HG03139 (cell line): ENCODE data around the gene WDR20.
"Not testable (repeated sequence)": the region's sequence is repeated elsewhere in the genome, so short reads cannot be mapped to it uniquely, and the experiment has no call there.

Source experiments
- ATAC-seq: cut with Tn5 transposase; IDR thresholded peaks from one replicate; pipeline ENCODE4 v1.9.1; 2021; ENCODE audit not compliant: unreplicated experiment

WDR20 gene

DNA sequence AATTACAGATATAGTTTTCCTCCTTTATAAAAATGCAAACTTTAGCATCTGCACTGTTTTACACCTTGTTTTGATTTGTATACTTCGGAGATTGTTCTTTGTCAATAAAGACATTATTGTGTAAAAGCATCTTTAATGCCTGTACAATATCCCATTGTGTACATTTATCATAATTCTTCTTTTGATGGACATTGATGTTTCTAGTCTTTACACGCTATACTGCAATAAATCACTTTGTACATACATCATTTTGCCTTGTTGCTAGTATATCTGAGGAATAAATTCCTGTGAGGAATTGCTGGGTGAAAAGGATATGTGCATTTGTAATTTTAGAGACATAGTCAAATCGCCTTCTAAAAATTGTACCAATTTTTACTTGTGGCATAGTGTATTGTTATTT lies 30.4 kb downstream of the WDR20 start:
- no peak for ATAC-seq

DNA sequence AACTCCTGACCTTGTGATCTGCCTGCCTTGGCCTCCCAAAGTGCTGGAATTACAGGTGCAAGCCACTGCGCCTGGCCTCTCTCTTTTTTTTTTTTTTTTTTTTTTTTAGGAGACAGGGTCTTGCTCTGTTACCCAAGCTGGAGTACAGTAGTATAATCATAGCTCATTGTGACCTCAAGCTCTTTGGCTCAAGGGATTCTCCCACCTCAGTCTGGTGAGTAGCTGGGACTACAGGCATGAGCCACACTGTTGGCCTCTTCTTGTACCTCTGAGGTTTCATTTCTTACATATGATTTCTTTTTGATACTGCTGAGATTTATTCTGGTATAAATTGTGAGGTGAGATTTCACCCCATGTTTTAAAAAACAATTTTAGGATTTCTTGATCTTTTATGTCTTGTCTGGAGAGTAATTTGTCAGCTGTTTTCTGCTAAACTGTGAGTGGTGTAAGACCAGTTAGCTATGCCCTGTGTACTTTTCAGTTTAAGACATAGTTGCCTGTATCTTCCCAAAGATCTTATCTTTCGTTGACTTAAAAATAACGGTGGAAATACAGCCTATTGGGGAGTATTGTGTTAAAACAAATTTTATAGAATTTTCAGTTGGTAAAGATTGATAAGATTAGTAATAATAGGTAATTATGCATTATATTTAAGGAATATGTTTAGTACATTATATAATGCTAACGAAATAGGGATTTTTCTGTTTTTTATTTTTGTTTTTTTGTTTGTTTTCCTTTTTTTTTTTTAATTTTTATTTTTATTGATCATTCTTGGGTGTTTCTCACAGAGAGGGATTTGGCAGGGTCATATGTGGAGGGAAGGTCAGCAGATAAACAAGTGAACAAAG lies 31.7 kb downstream of the WDR20 start:
- ATAC-seq, result no peak

DNA sequence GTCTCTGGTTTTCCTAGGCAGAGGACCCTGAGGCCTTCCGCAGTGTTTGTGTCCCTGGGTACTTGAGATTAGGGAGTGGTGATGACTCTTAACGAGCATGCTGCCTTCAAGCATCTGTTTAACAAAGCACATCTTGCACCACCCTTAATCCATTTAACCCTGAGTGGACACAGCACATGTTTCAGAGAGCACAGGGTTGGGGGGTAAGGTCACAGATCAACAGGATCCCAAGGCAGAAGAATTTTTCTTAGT lies 32.2 kb downstream of the WDR20 start:
- not testable (repeated sequence) for ATAC-seq

DNA sequence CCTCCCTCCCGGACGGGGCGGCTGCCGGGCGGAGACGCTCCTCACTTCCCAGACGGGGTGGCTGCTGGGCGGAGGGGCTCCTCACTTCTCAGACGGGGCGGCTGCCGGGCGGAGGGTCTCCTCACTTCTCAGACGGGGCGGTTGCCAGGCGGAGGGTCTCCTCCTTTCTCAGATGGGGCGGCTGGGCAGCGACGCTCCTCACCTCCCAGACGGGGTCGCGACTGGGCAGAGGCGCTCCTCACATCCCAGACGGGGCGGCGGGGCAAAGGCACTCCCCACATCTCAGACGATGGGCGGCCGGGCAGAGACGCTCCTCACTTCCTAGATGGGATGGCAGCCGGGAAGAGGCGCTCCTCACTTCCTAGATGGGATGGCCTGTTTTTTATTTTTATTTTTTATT lies 33.0 kb downstream of the WDR20 start:
- not testable (repeated sequence) for ATAC-seq

DNA sequence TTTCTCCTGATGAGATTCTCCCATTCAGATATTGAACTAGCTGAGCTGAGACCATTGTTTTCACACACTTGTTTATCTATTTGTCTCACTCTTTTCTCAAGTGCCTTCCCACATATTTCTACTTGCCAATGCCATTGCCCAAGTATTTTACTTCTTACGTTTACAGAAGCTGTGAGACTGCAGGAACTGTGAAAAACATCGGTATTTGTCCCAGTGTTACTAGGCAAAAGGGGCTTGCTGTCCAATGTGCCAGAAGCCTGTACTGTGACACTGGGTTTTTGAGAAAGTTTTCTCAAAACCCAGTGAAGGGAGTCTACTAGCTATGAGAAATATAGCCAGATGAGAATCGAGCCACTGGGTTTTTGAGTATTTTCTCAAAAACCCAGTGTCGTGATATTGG lies 37.5 kb downstream of the WDR20 start:
- ATAC-seq, result no peak

DNA sequence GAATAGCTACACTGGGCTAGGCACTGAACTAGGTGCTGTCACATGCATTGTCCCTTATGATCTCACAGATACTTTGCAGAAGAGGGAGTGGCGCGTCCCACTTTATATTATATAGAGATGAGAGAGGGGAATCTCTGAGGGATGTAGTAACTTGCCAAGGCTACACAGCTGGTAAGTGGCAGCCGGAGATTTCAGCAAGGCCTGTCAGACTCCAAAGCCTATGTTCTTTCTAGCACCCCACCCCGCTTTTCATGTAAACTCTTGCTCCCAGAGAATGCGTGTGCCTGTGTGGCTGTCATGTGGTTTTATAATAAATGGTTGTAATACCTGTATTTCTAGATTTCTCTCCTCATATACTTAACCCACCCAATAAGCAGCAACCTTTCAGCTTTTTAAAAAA lies 39.1 kb downstream of the WDR20 start:
- no peak for ATAC-seq

DNA sequence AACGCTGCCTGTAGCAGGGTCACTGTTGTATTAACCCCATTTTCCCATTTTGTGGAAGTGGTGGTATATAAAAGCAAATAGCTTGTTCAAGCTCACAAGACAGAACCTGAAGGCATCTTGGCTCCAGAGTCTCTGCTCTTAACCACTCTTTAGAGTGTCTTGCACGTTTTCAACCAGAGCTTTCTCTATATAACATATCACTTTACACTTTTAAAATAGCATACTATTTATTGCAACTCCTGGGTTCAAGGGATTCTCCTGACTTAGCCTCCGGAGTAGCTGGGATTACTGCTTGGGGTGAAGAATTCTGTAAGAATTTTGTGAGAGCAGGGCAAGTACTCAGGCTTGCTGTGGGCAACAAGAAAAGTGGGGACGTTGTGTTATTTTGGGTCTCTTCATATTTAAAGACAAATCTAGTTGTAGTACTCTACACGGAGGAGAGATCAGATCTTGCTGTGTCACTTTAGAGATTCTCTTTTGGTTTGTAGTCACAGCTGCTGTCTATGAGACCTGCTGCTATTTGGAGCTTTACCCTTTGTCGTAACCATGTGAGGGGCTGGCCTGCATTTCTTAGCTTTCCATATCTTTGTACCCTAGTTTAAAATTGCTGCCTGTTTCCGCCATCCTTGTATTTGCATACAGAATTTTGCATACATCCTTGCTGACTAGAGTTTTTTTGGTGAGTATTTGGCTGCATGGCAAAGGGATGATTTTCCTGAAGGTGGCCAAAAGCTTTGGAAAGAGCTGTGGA lies 40.7 kb downstream of the WDR20 start:
- ATAC-seq, result no peak

DNA sequence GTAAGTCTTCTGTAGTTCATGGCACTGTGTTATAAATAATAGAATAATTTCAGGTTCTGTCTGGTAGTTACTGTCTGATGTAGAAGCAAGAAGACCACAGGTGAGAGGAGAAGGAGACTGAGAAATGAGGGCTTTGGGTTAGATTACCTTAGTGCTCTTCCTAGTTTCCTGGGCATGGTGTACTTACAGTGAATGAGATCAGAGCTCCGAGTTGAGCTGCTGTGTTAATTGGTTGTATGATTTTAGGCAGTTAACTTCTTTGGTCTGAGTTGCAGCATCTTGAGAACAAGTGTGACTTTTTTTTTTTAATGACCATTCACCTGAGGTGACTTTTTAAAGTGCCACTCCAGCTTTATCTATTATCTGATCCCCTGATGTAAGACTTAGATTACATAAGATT lies 41.5 kb downstream of the WDR20 start:
- no peak for ATAC-seq

DNA sequence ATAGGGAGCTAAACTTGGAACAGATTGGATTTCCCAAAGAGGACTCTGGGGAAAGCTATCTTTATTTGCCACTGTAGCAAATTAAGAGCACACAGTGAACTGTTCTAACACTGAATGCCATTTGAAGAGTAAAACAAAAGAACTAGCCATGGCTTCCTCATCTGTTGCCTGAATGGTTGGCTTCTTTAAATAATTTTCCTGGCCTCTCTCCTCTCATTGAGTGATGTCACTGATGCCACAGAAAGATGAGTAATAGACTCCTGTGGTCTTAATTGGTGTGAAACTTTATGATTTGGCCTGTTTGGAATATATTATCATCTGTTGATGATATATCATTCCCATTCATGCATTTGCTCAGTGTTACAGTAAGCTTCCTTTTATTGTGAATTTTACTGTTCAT lies 42.5 kb downstream of the WDR20 start:
- no peak for ATAC-seq

DNA sequence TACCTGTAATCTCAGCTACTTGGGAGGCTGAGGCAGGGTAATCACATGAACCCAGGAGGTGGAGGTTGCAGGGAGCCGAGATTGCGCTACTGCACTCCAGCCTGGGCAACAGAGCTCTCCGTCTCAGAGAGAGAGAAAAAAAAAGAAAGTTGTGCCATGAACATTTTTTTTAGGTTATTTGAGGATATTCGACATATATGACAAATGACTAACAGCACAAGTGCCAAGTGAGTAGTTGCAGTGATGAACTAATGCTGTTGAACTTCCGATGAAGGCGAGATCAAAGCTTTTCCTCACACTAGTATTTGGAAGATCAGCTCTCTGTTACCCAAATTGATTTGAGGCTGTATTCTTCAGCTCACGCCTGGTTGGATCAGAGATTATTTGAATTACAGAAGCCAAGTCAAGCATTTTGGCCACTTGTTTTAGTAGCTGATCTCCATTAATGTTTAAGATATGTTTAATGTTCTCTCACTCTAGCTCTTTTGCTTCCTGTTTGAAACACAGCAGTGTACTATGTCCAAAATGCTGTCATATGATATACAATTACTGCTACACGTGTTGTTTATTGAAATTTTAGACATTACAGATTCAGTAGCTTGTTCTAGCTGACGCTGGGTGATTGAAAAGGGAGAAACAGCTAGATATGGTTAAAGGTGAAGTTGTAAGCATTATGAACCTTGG lies 43.4 kb downstream of the WDR20 start:
- no peak for ATAC-seq

DNA sequence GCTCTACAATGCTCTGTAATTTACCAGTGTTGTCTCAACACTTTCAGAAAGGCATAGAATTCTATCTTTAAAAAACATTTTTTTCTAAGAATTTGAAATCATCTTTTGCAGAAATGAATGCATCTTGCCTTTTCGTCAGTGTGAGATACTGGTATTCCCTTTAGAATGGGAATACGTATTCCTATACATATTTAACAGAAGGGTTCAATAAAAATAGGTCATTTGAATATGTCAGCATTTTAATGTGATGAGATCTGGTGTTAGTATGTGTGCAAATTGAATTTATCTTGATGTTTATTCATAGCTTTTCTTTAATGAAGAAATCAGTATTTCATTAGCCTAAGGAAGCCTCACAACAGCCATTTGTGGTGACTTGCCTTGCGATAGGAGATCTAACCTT lies 44.2 kb downstream of the WDR20 start:
- ATAC-seq, result no peak

DNA sequence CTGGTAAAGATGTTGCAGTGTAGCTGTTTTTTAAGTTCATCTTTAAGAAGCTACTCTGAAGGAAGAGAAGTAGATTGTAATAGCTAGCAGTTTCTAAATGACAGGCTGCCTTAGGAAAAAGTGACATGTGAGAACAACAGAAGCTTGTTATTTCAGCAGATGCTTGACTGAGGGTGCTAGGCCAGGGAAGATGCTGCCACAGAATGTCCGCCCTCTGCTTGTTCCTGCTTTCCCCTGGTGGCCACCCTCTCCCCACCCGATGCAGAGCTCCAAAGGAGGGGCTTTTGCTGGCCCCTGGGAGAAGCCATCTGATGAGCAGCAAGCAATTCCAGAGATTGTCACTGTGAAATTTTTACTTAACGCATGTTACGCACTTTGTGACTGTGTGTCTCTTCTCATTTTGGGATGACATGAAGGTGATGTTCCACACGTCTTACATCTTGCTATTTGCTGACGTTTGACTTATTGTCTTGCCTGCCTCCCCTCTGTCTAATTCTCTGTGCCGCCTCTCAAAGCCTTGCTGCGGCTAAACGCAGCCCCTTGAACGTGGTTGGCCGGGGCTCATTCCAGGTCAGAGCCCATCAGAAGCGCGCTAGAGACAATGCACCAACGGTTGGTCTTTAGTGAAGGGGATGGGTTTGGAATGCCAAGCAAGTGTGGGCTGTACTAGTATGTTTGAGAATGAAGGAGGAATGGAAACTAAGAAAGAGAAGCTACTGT lies 44.8 kb downstream of the WDR20 start:
- no peak for ATAC-seq

DNA sequence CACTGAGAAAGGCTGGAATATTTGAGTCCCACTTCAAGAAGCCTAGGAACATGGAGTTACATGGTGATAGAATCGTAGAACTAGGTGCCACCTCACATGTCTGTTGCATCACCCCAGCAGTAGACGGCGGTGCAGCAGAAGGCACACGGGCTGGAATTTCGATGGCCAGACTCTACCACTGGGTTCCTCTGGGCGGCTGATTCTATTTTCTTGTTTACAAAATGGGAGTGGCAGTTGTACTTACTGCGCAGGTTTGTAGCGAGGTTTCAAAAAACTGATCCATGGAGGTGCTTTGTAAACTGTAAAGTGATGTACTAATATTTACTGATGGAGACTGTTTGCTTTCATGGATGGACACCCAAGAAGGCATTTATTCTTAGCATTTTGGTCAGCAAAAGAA lies 45.7 kb downstream of the WDR20 start:
- no peak for ATAC-seq

DNA sequence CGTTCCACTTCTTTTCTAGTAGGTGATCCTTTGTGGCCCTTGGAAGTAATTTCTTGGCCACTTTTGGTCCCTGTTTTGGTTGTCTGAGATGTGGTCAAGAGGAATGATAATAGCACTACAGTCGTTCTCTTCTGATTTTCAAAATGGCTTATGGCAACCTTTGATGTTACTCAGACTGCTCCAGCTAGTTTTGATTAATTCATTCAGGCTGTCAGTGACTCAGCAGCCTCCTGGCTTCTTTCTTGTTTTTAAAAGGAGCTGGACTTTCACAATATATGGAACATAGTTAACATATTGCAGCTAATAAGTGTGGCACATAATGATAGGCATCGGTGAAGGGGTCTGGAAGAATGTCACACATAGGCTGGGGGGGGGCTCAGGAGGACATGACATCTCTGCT lies 47.3 kb downstream of the WDR20 start:
- no peak for ATAC-seq

DNA sequence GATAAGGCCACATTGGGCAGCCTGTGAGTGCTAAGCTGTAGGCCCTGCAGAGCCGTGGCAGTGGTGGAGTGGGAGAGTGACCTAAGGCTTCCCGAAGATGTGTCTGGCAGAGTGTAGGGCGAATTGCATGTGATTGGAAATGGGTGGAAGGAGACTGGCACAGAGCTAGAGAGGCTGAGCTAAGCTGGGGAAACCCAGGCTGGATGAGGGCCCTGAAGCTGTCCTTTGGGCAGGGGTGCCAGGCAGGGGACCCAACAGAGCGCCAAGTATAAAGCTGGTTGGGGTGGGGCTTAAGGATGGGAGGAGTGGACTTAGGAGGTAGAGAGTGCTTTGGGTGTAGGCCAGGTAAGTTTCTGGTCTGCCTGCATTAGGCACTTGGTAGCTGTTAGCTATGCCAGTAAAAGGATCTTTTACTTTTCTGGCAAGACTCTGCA lies 47.9 kb downstream of the WDR20 start:
- no peak for ATAC-seq

DNA sequence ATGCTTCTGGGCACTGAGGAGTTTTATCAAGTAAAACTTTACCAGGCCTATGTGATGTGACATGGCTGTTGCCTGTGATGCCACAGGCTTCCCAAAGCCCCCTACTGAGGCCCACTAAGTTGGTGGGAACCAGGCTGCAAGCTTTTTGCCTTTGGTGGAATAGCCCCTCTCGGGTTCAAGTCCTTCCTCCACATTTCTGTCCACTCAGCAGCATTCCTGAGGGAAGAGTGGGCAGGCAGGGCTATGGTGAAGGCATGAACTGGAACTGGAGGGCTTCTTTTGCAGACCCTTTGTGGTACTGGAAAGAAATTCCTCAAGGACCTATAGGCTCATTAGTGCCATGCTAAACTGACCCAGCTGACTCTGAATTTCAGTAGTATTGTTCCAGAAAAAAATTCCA lies 48.5 kb downstream of the WDR20 start:
- ATAC-seq, result no peak

DNA sequence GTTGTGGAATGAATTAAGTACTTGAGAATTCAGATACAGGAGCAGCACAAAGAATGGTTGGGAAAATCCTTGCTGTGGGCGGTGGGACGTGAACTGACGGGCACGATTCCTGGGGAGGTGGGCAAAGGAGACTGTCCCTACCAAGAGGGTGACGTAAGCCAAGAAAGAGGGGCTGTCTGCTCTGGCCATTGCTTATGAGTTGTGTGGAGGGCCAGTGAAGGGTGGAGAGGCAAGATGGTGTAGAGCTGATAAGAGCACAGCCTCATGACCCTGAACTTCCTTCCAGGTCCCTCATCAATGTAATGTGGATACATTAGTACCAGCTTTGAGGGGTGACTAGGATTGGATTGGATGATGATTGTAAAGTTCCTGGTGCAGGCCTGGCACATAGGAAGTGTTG lies 50.2 kb downstream of the WDR20 start:
- ATAC-seq, result no peak

DNA sequence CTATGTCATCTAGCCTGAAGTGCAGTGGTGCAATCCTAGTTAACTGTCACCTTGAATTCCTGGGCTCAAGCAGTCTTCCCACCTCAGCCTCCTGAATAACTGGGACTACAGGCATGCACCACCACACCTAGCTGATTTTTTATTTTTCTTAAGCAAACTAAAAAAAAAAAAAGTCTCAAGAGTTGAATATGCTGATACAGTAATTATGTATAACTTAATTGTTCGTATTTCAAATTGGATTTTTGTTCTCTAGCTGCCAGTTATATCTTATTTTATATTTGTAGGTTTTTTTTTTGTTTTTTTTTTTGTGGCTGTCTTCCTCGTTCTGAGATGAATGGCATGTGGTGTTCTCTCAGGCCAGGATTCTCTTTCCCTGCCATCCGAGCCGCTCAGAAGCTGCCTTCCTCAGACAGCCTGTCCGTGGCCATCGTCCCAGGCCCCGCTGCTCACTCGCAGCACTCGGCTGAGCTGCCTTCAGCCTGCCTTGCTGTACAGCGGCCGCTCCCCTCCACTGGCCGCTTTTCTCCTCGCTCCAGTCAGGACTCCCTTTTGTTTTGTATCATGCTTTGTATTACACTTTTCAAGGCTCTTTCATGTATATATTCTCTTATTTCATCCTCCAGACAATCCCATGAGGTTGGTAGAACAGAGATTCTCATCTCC lies 53.3 kb downstream of the WDR20 start:
- no peak for ATAC-seq

DNA sequence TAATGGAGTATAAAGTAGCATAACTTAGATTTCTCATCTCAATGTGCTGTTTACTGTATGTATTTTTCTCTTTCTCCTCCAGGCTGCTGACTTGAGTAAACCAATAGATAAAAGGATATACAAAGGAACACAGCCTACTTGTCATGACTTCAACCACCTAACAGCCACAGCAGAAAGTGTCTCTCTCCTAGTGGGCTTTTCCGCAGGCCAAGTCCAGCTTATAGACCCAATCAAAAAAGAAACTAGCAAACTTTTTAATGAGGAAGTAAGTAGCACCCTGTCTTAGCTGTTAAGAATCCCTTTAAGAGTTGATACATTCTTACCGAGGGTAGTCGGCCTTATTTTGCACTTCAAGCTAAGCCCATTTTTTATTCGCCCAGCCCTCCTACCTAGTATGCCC lies 55.2 kb downstream of the WDR20 start:
- no peak for ATAC-seq

DNA sequence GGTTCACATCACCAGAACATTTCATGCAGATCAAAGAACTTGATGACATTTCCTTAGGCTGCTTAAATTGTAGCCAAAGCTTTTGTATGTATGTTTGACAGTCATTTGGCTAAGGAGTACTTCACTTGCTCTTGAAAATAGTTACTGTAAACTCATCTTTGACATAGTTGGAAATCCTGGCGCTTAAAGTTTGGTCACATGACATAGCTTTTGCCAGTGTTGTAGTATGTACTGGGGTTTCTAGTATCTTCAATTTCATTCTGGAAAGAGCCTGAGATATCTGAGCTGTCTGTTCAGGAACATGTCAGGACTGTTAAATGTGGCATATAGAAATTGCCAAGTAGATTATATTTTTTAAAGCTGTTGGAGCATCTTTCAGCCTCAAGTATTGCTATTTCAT lies 55.7 kb downstream of the WDR20 start:
- ATAC-seq, result no peak
